GM23338 (cell line): ENCODE results near the gene CSTF1. TPM values are rescaled to one million over a fixed set of nuclear protein-coding genes. Genes with fewer than 3 reads are reported as not detected.

ENCODE experiments used
- ATAC-seq: fragments of 200-7000 bp; cut with Tn5 transposase; 3 replicates; pipeline ENCODE4 v1.9.1; 2020
- DNase-seq: peaks from one replicate; pipeline ENCODE4 v3.0.0-alpha.2; 2015; ENCODE audit warnings: low spot score
- H2AFZ ChIP-seq: fragments of 200-600 bp; sonication (generic); 2 replicates; pipeline ENCODE4 v1.8.0; 2016; ENCODE audit warnings: antibody characterized with exemption, mild to moderate bottlenecking, moderate library complexity
- H3F3A ChIP-seq: fragments of 200-600 bp; sonication (generic); replicated peaks from 2 replicates; pipeline ENCODE4 v1.8.0; 2017; ENCODE audit warnings: antibody characterized with exemption, mixed run types, low read depth
- H3K27ac ChIP-seq: fragments of 200-600 bp; sonication (generic); 2 replicates; pipeline ENCODE4 v1.6.1; 2016; ENCODE audit warnings: low read depth
- H3K27me3 ChIP-seq: fragments of 200-600 bp; sonication (generic); 2 replicates; pipeline ENCODE4 v1.8.0; 2016; ENCODE audit warnings: mild to moderate bottlenecking, mixed run types, moderate library complexity; ENCODE audit not compliant: insufficient read depth
- H3K36me3 ChIP-seq: fragments of 200-600 bp; sonication (generic); 2 replicates; pipeline ENCODE4 v1.8.0; 2016; ENCODE audit warnings: mild to moderate bottlenecking; ENCODE audit not compliant: insufficient read depth
- H3K4me1 ChIP-seq: fragments of 200-600 bp; sonication (generic); 2 replicates; pipeline ENCODE4 v1.8.0; 2016; ENCODE audit warnings: mild to moderate bottlenecking, moderate library complexity; ENCODE audit not compliant: insufficient read depth
- H3K4me2 ChIP-seq: fragments of 200-600 bp; sonication (generic); 2 replicates; pipeline ENCODE4 v1.7.1; 2017; ENCODE audit warnings: mixed run types
- H3K4me3 ChIP-seq: fragments of 200-600 bp; sonication (generic); 2 replicates; pipeline ENCODE4 v1.6.1; 2016; ENCODE audit warnings: mixed run types
- H3K79me2 ChIP-seq: fragments of 200-600 bp; sonication (generic); replicated peaks from 2 replicates; pipeline ENCODE4 v1.8.0; 2017; ENCODE audit warnings: mild to moderate bottlenecking; ENCODE audit not compliant: insufficient read depth
- H3K9me2 ChIP-seq: fragments of 200-600 bp; sonication (generic); 2 replicates; pipeline ENCODE4 v1.8.0; 2017; ENCODE audit not compliant: insufficient read depth
- H4K20me1 ChIP-seq: fragments of 200-600 bp; sonication (generic); replicated peaks from 2 replicates; pipeline ENCODE4 v1.8.0; 2017; ENCODE audit warnings: mild to moderate bottlenecking; ENCODE audit not compliant: insufficient read depth
- H3K27ac Mint-ChIP-seq: 2 replicates; pipeline ENCODE4 v1.8.0; 2020; ENCODE audit warnings: inconsistent platforms, mild to moderate bottlenecking, moderate library complexity, mixed read lengths
- H3K27me3 Mint-ChIP-seq: 3 replicates; pipeline ENCODE4 v1.8.0; 2022; ENCODE audit warnings: low read depth, mild to moderate bottlenecking, moderate library complexity, mixed read lengths, inconsistent platforms; ENCODE audit not compliant: insufficient read depth, poor library complexity
- H3K36me3 Mint-ChIP-seq: 3 replicates; pipeline ENCODE4 v1.8.0; 2021; ENCODE audit warnings: low read depth, mild to moderate bottlenecking, inconsistent platforms, moderate library complexity, mixed read lengths
- H3K4me1 Mint-ChIP-seq: 3 replicates; pipeline ENCODE4 v1.8.0; 2020; ENCODE audit warnings: mild to moderate bottlenecking, inconsistent platforms, mixed read lengths
- H3K4me3 Mint-ChIP-seq: 3 replicates; pipeline ENCODE4 v1.8.0; 2021; ENCODE audit warnings: moderate library complexity, mild to moderate bottlenecking, inconsistent platforms, mixed read lengths
- H3K9me3 Mint-ChIP-seq: 3 replicates; pipeline ENCODE4 v1.8.0; 2020; ENCODE audit warnings: moderate library complexity, mild to moderate bottlenecking, inconsistent platforms, mixed read lengths
- CREB1 ChIP-seq: fragments of 250-450 bp; sonication (Bioruptor Pico); IDR thresholded peaks from 2 replicates; pipeline ENCODE4 v1.5.0; 2020; ENCODE audit warnings: low read depth, mild to moderate bottlenecking, moderate library complexity
- EZH2 ChIP-seq: fragments of 200-600 bp; sonication (generic); IDR thresholded peaks from one replicate; pipeline ENCODE4 v1.8.0; 2017; ENCODE audit warnings: antibody characterized with exemption, mild to moderate bottlenecking, low read depth; ENCODE audit not compliant: unreplicated experiment
- EZH2phosphoT487 ChIP-seq: fragments of 200-600 bp; sonication (generic); IDR thresholded peaks from one replicate; pipeline ENCODE4 v1.8.1; 2018; ENCODE audit warnings: antibody characterized with exemption; ENCODE audit not compliant: unreplicated experiment
- JUNB ChIP-seq: IDR thresholded peaks from one replicate; pipeline ENCODE4 v1.6.1; 2016; ENCODE audit warnings: antibody characterized with exemption; ENCODE audit not compliant: unreplicated experiment
- NANOG ChIP-seq: IDR thresholded peaks from 2 replicates; pipeline ENCODE4 v1.6.1; 2016; ENCODE audit warnings: antibody characterized with exemption, borderline replicate concordance
- POLR2AphosphoS5 ChIP-seq: IDR thresholded peaks from 2 replicates; pipeline ENCODE4 v1.6.1; 2016; ENCODE audit warnings: antibody characterized with exemption, low read depth
- STAT1 ChIP-seq: IDR thresholded peaks from one replicate; pipeline ENCODE4 v1.6.1; 2016; ENCODE audit warnings: antibody characterized with exemption; ENCODE audit not compliant: unreplicated experiment
- ZNF114 ChIP-seq: fragments of 250-450 bp; sonication (Bioruptor Pico); IDR thresholded peaks from 2 replicates; pipeline ENCODE4 v1.5.0; 2020; ENCODE audit warnings: mild to moderate bottlenecking, moderate library complexity
- ZNF331 ChIP-seq: fragments of 250-450 bp; sonication (Bioruptor Pico); IDR thresholded peaks from 2 replicates; pipeline ENCODE4 v1.5.0; 2020; ENCODE audit warnings: low read depth, mild to moderate bottlenecking, moderate library complexity
- polyA plus RNA-seq: library from polyadenylated mRNA; unstranded; fragments of >200 nt; fragmentation: Nextera tagmentation; extraction: Ambion mirVana; gene quantifications from 2 replicates; pipeline ENCODE4 v1.2.1, GENCODE V29; 2016
- total RNA-seq: library from RNA; depleted of rRNA; stranded (reverse); fragments of >200 nt; shearing (Covaris generic); gene quantifications from 2 replicates; pipeline ENCODE4 v1.2.3, GENCODE V29; 2014
- TF ChIP-seq, protein P1 (sequence below): IDR thresholded peaks from 2 replicates; pipeline ENCODE4 v1.6.1; 2016; ENCODE audit warnings: antibody characterized with exemption
- TF ChIP-seq, protein P2 (sequence below): fragments of 250-450 bp; sonication (Bioruptor Pico); IDR thresholded peaks from 2 replicates; pipeline ENCODE4 v1.5.0; 2020; ENCODE audit warnings: mild to moderate bottlenecking, moderate library complexity
- TF ChIP-seq, protein P3 (sequence below), 2 experiments: fragments of 200-600 bp in 1 of 2; sonication (generic) in 1 of 2; conservative IDR thresholded peaks; 2 replicates each; pipeline versions ENCODE4 v1.5.1 to v1.6.1; 2016 to 2017; ENCODE audit warnings: antibody characterized with exemption in 2 of 2, low read depth in 2 of 2, mild to moderate bottlenecking in 2 of 2, moderate library complexity in 1 of 2
- TF ChIP-seq, protein P4 (sequence below): IDR thresholded peaks from one replicate; pipeline ENCODE4 v1.6.1; 2018; ENCODE audit warnings: antibody characterized with exemption; ENCODE audit not compliant: unreplicated experiment

Gene CSTF1
- total and polyA plus RNA-seq, 2 experiments from 2014 or later: 21.5 to 62.3 TPM

DNA sequence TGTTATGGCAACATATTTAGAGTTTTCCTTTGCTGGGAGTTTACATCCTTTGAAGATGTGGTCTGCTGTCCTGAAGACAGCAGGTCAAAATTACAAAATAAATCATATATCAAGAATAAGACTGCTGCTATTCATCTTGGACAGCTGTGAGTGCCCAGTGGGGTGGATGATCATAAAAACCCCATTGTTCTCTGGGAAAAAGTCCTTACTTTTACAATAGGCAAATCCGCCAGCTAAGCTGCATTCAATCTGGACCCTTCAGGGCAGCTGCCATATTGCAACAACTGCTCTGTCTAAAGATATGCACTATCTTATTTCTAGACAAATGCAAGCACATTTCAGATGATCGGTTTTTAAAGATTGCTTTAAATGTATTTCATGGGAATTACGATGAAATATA, 39.0 kb downstream of the CSTF1 start:
- peaks cover 14% of the 10 kb centered on the region for H3K27me3 Mint-ChIP-seq
- H3K27ac ChIP-seq: no peak overlapping the region
- no peaks in the 10 kb centered on the region; the same call in 2 of the 3 replicates for H3K36me3 Mint-ChIP-seq
- DNase-seq (no peak), ATAC-seq (no peak)
- H3K4me1 Mint-ChIP-seq: no peaks in the 10 kb centered on the region; the same call in 2 of the 3 replicates
- H3K9me2 ChIP-seq: no peaks in the 10 kb centered on the region
- no peaks in the 10 kb centered on the region for H3K36me3 ChIP-seq
- H4K20me1 ChIP-seq: no peaks in the 10 kb centered on the region
- no peak overlapping the region for H3K4me2 ChIP-seq
- no peak overlapping the region for H3K4me3 Mint-ChIP-seq
- TF ChIP-seq EZH2phosphoT487 (no peak), ZNF114 (no peak), ZNF331 (CRISPR knock-in tag) (no peak), NANOG (no peak), POLR2AphosphoS5 (no peak), JUNB (no peak), CREB1 (no peak), STAT1 (no peak), EZH2 (no peak)
- TF ChIP-seq, protein P1, sequence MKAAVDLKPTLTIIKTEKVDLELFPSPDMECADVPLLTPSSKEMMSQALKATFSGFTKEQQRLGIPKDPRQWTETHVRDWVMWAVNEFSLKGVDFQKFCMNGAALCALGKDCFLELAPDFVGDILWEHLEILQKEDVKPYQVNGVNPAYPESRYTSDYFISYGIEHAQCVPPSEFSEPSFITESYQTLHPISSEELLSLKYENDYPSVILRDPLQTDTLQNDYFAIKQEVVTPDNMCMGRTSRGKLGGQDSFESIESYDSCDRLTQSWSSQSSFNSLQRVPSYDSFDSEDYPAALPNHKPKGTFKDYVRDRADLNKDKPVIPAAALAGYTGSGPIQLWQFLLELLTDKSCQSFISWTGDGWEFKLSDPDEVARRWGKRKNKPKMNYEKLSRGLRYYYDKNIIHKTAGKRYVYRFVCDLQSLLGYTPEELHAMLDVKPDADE: no peak
- TF ChIP-seq, protein P2, sequence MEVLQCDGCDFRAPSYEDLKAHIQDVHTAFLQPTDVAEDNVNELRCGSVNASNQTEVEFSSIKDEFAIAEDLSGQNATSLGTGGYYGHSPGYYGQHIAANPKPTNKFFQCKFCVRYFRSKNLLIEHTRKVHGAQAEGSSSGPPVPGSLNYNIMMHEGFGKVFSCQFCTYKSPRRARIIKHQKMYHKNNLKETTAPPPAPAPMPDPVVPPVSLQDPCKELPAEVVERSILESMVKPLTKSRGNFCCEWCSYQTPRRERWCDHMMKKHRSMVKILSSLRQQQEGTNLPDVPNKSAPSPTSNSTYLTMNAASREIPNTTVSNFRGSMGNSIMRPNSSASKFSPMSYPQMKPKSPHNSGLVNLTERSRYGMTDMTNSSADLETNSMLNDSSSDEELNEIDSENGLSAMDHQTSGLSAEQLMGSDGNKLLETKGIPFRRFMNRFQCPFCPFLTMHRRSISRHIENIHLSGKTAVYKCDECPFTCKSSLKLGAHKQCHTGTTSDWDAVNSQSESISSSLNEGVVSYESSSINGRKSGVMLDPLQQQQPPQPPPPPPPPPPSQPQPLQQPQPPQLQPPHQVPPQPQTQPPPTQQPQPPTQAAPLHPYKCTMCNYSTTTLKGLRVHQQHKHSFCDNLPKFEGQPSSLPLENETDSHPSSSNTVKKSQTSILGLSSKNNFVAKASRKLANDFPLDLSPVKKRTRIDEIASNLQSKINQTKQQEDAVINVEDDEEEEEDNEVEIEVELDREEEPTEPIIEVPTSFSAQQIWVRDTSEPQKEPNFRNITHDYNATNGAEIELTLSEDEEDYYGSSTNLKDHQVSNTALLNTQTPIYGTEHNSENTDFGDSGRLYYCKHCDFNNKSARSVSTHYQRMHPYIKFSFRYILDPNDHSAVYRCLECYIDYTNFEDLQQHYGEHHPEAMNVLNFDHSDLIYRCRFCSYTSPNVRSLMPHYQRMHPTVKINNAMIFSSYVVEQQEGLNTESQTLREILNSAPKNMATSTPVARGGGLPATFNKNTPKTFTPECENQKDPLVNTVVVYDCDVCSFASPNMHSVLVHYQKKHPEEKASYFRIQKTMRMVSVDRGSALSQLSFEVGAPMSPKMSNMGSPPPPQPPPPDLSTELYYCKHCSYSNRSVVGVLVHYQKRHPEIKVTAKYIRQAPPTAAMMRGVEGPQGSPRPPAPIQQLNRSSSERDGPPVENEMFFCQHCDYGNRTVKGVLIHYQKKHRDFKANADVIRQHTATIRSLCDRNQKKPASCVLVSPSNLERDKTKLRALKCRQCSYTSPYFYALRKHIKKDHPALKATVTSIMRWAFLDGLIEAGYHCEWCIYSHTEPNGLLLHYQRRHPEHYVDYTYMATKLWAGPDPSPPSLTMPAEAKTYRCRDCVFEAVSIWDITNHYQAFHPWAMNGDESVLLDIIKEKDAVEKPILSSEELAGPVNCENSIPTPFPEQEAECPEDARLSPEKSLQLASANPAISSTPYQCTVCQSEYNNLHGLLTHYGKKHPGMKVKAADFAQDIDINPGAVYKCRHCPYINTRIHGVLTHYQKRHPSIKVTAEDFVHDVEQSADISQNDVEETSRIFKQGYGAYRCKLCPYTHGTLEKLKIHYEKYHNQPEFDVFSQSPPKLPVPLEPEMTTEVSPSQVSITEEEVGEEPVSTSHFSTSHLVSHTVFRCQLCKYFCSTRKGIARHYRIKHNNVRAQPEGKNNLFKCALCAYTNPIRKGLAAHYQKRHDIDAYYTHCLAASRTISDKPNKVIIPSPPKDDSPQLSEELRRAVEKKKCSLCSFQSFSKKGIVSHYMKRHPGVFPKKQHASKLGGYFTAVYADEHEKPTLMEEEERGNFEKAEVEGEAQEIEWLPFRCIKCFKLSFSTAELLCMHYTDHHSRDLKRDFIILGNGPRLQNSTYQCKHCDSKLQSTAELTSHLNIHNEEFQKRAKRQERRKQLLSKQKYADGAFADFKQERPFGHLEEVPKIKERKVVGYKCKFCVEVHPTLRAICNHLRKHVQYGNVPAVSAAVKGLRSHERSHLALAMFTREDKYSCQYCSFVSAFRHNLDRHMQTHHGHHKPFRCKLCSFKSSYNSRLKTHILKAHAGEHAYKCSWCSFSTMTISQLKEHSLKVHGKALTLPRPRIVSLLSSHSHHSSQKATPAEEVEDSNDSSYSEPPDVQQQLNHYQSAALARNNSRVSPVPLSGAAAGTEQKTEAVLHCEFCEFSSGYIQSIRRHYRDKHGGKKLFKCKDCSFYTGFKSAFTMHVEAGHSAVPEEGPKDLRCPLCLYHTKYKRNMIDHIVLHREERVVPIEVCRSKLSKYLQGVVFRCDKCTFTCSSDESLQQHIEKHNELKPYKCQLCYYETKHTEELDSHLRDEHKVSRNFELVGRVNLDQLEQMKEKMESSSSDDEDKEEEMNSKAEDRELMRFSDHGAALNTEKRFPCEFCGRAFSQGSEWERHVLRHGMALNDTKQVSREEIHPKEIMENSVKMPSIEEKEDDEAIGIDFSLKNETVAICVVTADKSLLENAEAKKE (CRISPR knock-in tag): no peak
- TF ChIP-seq, protein P3, sequence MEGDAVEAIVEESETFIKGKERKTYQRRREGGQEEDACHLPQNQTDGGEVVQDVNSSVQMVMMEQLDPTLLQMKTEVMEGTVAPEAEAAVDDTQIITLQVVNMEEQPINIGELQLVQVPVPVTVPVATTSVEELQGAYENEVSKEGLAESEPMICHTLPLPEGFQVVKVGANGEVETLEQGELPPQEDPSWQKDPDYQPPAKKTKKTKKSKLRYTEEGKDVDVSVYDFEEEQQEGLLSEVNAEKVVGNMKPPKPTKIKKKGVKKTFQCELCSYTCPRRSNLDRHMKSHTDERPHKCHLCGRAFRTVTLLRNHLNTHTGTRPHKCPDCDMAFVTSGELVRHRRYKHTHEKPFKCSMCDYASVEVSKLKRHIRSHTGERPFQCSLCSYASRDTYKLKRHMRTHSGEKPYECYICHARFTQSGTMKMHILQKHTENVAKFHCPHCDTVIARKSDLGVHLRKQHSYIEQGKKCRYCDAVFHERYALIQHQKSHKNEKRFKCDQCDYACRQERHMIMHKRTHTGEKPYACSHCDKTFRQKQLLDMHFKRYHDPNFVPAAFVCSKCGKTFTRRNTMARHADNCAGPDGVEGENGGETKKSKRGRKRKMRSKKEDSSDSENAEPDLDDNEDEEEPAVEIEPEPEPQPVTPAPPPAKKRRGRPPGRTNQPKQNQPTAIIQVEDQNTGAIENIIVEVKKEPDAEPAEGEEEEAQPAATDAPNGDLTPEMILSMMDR (conservative IDR thresholded peaks at IDR 0.05; ENCODE audit: low read depth in 2 of 2): no peak
- TF ChIP-seq, protein P4, sequence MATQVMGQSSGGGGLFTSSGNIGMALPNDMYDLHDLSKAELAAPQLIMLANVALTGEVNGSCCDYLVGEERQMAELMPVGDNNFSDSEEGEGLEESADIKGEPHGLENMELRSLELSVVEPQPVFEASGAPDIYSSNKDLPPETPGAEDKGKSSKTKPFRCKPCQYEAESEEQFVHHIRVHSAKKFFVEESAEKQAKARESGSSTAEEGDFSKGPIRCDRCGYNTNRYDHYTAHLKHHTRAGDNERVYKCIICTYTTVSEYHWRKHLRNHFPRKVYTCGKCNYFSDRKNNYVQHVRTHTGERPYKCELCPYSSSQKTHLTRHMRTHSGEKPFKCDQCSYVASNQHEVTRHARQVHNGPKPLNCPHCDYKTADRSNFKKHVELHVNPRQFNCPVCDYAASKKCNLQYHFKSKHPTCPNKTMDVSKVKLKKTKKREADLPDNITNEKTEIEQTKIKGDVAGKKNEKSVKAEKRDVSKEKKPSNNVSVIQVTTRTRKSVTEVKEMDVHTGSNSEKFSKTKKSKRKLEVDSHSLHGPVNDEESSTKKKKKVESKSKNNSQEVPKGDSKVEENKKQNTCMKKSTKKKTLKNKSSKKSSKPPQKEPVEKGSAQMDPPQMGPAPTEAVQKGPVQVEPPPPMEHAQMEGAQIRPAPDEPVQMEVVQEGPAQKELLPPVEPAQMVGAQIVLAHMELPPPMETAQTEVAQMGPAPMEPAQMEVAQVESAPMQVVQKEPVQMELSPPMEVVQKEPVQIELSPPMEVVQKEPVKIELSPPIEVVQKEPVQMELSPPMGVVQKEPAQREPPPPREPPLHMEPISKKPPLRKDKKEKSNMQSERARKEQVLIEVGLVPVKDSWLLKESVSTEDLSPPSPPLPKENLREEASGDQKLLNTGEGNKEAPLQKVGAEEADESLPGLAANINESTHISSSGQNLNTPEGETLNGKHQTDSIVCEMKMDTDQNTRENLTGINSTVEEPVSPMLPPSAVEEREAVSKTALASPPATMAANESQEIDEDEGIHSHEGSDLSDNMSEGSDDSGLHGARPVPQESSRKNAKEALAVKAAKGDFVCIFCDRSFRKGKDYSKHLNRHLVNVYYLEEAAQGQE: no peak
- no peaks in the 10 kb centered on the region for H3K27me3 ChIP-seq
- H3K27ac Mint-ChIP-seq: no peak overlapping the region
- no peaks in the 10 kb centered on the region for H3K4me1 ChIP-seq
- H3K9me3 Mint-ChIP-seq: no peaks in the 10 kb centered on the region; the same call in 2 of the 3 replicates
- no peak overlapping the region for H2AFZ ChIP-seq
- no peaks in the 10 kb centered on the region for H3F3A ChIP-seq
- no peaks in the 10 kb centered on the region for H3K79me2 ChIP-seq
- no peak overlapping the region for H3K4me3 ChIP-seq
